IPS-20b (cell line): ENCODE measurements around the gene FBXW11.

Source experiments
- H3K27ac ChIP-seq: one replicate; pipeline ENCODE4 v1.5.1; 2013; ENCODE audit warnings: low read length
- H3K27me3 ChIP-seq: 2 replicates; pipeline ENCODE4 v1.6.1; 2013; ENCODE audit warnings: mild to moderate bottlenecking, low read length, inconsistent platforms; ENCODE audit not compliant: insufficient read depth
- H3K36me3 ChIP-seq: 2 replicates; pipeline ENCODE4 v1.6.1; 2013; ENCODE audit warnings: low read depth, mild to moderate bottlenecking, inconsistent platforms, low read length, moderate library complexity; ENCODE audit not compliant: insufficient read depth
- H3K4me1 ChIP-seq: 2 replicates; pipeline ENCODE4 v1.6.1; 2013; ENCODE audit warnings: mild to moderate bottlenecking, control low read depth, inconsistent platforms, low read length, moderate library complexity; ENCODE audit not compliant: insufficient read depth
- H3K4me3 ChIP-seq: 2 replicates; pipeline ENCODE4 v1.5.1; 2013; ENCODE audit warnings: mild to moderate bottlenecking, low read length, inconsistent platforms
- H3K9ac ChIP-seq: 2 replicates; pipeline ENCODE4 v1.6.1; 2013; ENCODE audit warnings: low read depth, mild to moderate bottlenecking, inconsistent platforms, low read length, moderate library complexity
- H3K9me3 ChIP-seq: 2 replicates; pipeline ENCODE4 v1.6.1; 2013; ENCODE audit warnings: mild to moderate bottlenecking, low read depth, low read length, inconsistent platforms; ENCODE audit not compliant: insufficient read depth

FBXW11 gene

GRCh38 chr5:171855798-171856763 lies 150.4 kb downstream of the FBXW11 start:
- Histone ChIP-seq H3K27me3 (no peaks in the 10 kb centered on the region), H3K4me1 (peaks cover 8% of the 10 kb centered on the region; the same call in 1 of the 2 replicates), H3K9ac (no peak overlapping the region), H3K36me3 (peaks cover 9% of the 10 kb centered on the region; the same call in 1 of the 2 replicates), H3K9me3 (no peaks in the 10 kb centered on the region), H3K27ac (no peak overlapping the region), H3K4me3 (no peak overlapping the region)

GRCh38 chr5:171855265-171855664 lies 151.2 kb downstream of the FBXW11 start:
- Histone ChIP-seq H3K9ac (no peak overlapping the region), H3K4me1 (peaks cover 8% of the 10 kb centered on the region; the same call in 1 of the 2 replicates), H3K27ac (no peak overlapping the region), H3K4me3 (no peak overlapping the region), H3K27me3 (no peaks in the 10 kb centered on the region), H3K36me3 (0 out of 2 replicates have a peak, but pooled peaks cover under 1% of the 10 kb centered on the region), H3K9me3 (no peaks in the 10 kb centered on the region)

DNA sequence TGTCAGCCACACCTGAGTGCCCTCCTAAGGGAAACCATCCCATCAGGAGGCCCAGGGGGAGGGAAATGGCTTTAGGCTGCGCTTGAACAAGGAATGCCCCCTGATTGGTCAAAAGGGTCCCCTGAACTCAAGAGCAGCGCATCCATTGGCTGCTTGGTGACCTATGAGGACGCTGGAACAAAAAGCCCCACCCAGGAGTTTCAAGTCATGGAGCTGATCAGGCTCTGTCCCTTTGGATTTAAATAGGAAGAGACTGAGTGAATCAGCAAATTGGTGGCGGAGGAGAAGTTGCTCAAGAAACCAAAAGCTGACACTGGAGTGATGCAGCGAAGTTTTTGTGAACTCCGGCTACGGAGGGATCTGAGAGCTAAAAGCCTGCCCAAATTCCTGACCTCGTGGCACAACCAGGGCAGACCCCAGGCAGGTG lies 154.2 kb downstream of the FBXW11 start:
- Histone ChIP-seq H3K9me3 (no peaks in the 10 kb centered on the region), H3K36me3 (no peaks in the 10 kb centered on the region), H3K4me1 (no peaks in the 10 kb centered on the region; the same call in 1 of the 2 replicates), H3K9ac (no peak overlapping the region), H3K27ac (no peak overlapping the region), H3K27me3 (no peaks in the 10 kb centered on the region), H3K4me3 (no peak overlapping the region)

GRCh38 chr5:171851251-171851650 lies 155.2 kb downstream of the FBXW11 start:
- H3K27ac ChIP-seq, result no peak overlapping the region
- no peak overlapping the region for H3K4me3 ChIP-seq
- H3K4me1 ChIP-seq, result no peaks in the 10 kb centered on the region
- no peaks in the 10 kb centered on the region for H3K27me3 ChIP-seq
- H3K9ac ChIP-seq, result no peak overlapping the region
- no peaks in the 10 kb centered on the region for H3K36me3 ChIP-seq
- no peaks in the 10 kb centered on the region for H3K9me3 ChIP-seq

DNA sequence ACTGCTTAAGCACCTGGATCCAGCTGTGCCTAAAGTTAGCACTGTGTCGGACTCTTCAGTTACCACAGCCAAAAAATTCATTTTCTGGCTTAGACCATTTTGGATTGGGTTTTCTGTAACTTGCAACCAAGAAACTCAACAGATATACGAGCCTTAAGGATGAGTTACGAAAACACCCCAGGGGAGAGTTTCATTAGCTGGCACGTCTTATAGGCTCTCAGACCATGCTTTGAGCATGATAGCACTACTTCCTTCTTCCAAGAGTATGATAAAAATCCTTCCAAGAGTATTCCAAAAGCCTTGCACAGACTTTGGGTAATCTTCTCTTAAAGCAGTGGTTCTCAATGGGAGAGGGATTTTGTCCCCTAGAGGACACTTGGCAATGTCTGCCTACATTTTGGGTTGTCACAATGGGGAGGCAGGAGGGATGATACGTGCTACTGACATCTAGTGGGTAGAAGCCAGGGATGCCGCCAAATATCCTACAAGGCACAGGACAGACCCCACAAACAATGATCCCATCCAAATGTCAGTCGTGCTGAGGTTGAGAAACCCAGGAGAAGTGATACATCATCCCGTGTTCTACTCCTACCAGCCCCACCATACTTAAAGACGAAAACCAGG lies 156.0 kb downstream of the FBXW11 start:
- no peak overlapping the region for H3K27ac ChIP-seq
- no peaks in the 10 kb centered on the region for H3K9me3 ChIP-seq
- no peak overlapping the region for H3K4me3 ChIP-seq
- H3K9ac ChIP-seq, result no peak overlapping the region
- H3K27me3 ChIP-seq, result no peaks in the 10 kb centered on the region
- no peaks in the 10 kb centered on the region for H3K4me1 ChIP-seq
- H3K36me3 ChIP-seq, result no peaks in the 10 kb centered on the region

DNA sequence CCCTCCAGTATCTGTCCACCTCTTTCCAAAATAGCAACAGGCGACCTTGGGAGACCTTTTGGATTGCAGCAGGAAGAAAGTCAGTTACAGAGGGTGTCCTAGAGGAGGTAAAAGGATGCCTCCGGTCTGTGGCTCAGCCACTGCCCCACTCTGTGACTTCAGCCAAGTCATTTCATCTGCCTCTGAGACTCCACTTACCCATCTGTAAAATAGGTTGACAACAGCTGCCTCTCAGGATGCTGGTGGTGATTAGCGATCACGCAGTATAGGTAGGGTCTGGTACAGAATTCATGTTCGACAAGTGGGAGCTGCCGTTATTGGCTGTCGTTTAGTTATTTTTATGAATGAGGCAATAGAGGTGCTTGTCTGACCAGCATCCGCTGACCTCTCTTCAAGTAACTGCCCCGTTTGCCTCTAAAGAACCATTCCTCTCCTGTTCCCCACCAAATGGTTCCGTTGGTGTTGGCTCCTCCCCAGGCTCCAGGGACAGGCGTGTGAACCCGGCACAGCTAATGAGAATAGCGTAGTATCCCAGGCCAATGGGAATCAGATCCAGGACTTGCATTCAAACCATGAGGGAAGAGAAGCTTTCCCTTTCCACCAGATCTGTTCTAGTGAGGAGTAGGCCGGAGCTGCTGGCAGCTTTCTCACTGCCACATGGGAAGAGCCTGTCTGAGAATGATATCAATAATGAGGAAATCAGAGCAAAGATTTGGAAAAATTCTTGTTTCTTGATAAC lies 156.7 kb downstream of the FBXW11 start:
- Histone ChIP-seq H3K9me3 (no peaks in the 10 kb centered on the region), H3K4me3 (no peak overlapping the region), H3K9ac (no peak overlapping the region), H3K27me3 (no peaks in the 10 kb centered on the region), H3K4me1 (no peaks in the 10 kb centered on the region), H3K36me3 (no peaks in the 10 kb centered on the region), H3K27ac (no peak overlapping the region)

DNA sequence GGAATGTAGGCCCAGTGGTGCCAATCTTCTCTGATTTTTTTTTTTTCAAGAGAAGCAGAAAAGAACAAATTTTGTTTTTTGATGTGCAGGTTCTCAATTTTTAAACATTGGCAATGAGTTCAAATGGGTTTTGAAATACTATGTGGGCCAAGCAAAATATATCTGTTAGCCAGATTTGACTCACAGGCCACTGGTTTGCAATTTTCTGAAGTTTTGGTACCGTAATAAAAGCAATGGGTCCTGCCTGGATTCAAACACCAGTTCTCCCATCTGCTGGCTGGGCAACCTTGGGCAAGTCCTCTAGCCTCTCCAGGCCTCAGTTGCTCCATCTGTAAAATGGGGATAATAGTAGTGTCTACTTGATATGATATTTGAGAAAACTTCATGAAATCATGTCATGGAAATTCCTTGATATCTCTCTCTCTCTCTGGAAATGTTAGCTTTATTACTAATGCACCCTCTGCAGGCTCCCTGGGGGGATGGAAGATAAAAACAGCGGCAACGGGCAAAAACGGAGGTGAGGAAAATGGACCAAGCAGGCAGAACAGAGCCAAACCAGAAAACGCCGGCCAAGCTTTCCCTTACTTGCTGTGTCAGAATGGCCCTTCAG lies 157.4 kb downstream of the FBXW11 start:
- H3K4me3 ChIP-seq, result no peak overlapping the region
- H3K36me3 ChIP-seq, result no peaks in the 10 kb centered on the region
- H3K4me1 ChIP-seq, result no peaks in the 10 kb centered on the region
- no peaks in the 10 kb centered on the region for H3K9me3 ChIP-seq
- no peak overlapping the region for H3K9ac ChIP-seq
- no peak overlapping the region for H3K27ac ChIP-seq
- H3K27me3 ChIP-seq, result no peaks in the 10 kb centered on the region

- H3K27me3 ChIP-seq, result no peaks in the 10 kb centered on the region
- no peaks in the 10 kb centered on the region for H3K9me3 ChIP-seq
- H3K36me3 ChIP-seq, result no peaks in the 10 kb centered on the region
- no peaks in the 10 kb centered on the region for H3K4me1 ChIP-seq
- no peak overlapping the region for H3K27ac ChIP-seq
- no peak overlapping the region for H3K4me3 ChIP-seq
- H3K9ac ChIP-seq, result no peak overlapping the region
Measured at GRCh38 chr5:171848486-171848885, 158.0 kb downstream of the FBXW11 start.

DNA sequence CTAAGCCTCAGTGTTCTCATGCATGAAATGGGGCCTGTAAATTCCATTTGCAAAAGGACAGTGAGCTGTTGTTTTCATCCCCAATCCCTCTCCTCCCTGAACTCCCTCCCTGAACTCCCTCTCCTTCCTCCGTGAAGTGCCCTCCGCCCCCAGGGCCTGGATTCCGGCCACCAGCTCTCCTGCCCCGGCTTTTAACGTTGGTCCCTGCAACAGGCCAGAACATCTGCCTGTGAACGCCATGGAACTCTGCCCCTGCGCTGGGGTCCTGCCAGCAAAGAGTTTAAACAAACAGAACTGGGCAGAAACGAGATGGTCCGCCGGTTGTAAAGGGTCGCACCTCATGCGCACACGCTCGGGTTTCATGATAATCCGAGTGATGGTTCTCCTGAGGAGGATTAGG lies 158.4 kb downstream of the FBXW11 start:
- no peaks in the 10 kb centered on the region for H3K27me3 ChIP-seq
- H3K27ac ChIP-seq, result no peak overlapping the region
- no peaks in the 10 kb centered on the region for H3K9me3 ChIP-seq
- no peak overlapping the region for H3K4me3 ChIP-seq
- H3K9ac ChIP-seq, result no peak overlapping the region
- H3K36me3 ChIP-seq, result no peaks in the 10 kb centered on the region
- H3K4me1 ChIP-seq, result no peaks in the 10 kb centered on the region

- Histone ChIP-seq H3K4me3 (no peak overlapping the region), H3K27ac (no peak overlapping the region), H3K9ac (no peak overlapping the region), H3K9me3 (no peaks in the 10 kb centered on the region), H3K4me1 (no peaks in the 10 kb centered on the region), H3K27me3 (no peaks in the 10 kb centered on the region), H3K36me3 (no peaks in the 10 kb centered on the region)
Measured at GRCh38 chr5:171847026-171847425, 159.4 kb downstream of the FBXW11 start.

DNA sequence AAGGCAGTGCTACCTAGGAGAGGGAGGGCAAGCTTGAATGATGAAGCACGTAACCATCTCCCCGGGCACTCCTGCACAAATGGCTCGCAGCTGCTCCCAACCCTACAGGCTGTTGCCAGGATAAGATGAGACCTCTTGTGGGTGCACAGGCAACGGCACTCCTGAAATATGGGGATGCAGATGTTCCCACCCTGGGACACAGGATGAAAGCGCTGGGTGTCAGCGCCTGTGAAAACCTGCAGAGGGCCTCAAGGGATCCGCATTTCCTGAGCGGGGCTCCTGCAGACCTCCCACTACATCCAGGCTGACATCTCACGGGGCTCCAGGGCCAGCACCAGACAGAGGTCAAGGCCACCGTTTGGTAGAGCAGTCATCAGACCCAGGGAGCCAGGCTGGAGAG lies 160.1 kb downstream of the FBXW11 start:
- Histone ChIP-seq H3K4me1 (no peaks in the 10 kb centered on the region), H3K9ac (no peak overlapping the region), H3K27me3 (no peaks in the 10 kb centered on the region), H3K9me3 (no peaks in the 10 kb centered on the region), H3K27ac (no peak overlapping the region), H3K36me3 (no peaks in the 10 kb centered on the region), H3K4me3 (no peak overlapping the region)
